WTC11 (cell line): ENCODE results near the gene GRM1. TPM values are rescaled to one million over a fixed set of nuclear protein-coding genes. Genes with fewer than 3 reads are reported as not detected.

ENCODE experiments used
- ATAC-seq: fragments of 200-7000 bp; cut with Tn5 transposase; 2 replicates; pipeline ENCODE4 v1.10.0; 2021; ENCODE audit warnings: mild to moderate bottlenecking, moderate library complexity
- CTCF ChIA-PET: fragments of 300-600 bp; sonication (Branson Sonifier 250); formaldehyde crosslinking; loops from one replicate; lab custom pipeline; 2021; ENCODE audit warnings: antibody characterized with exemption; lab: Charles Lee
- POLR2A ChIA-PET: fragments of 350-600 bp; sonication (Branson Sonifier 250); formaldehyde crosslinking; loops from one replicate; lab custom pipeline; 2021; ENCODE audit warnings: antibody characterized with exemption; lab: Charles Lee
- DNase-seq: peaks from one replicate; pipeline ENCODE4 v3.0.0; 2021; ENCODE audit warnings: low spot score
- H3K27ac Mint-ChIP-seq: 2 replicates; pipeline ENCODE4 v1.8.0; 2021; ENCODE audit warnings: mixed read lengths
- H3K27me3 Mint-ChIP-seq: 2 replicates; pipeline ENCODE4 v1.8.0; 2021; ENCODE audit warnings: low read depth, mild to moderate bottlenecking, moderate library complexity, mixed read lengths
- H3K36me3 Mint-ChIP-seq: 2 replicates; pipeline ENCODE4 v1.8.0; 2021; ENCODE audit warnings: mixed read lengths
- H3K4me1 Mint-ChIP-seq: 2 replicates; pipeline ENCODE4 v1.8.0; 2022; ENCODE audit warnings: mixed read lengths
- H3K4me3 Mint-ChIP-seq: 2 replicates; pipeline ENCODE4 v1.8.0; 2021; ENCODE audit warnings: mild to moderate bottlenecking, moderate library complexity, mixed read lengths
- H3K9me3 Mint-ChIP-seq: 2 replicates; pipeline ENCODE4 v1.8.0; 2021; ENCODE audit warnings: mixed read lengths
- ELF4 ChIP-seq: sonication (generic); formaldehyde crosslinking; IDR thresholded peaks from 2 replicates; pipeline ENCODE4 v1.8.1; 2022; ENCODE audit warnings: low read depth, mild to moderate bottlenecking, moderate library complexity, missing genetic modification reagents
- EMX1 ChIP-seq: fragments of 250-450 bp; sonication (Bioruptor Pico); IDR thresholded peaks from 2 replicates; pipeline ENCODE4 v1.8.0; 2021; ENCODE audit warnings: mild to moderate bottlenecking
- FOXJ3 ChIP-seq: sonication (generic); formaldehyde crosslinking; IDR thresholded peaks from 2 replicates; pipeline ENCODE4 v1.9.0; 2021; ENCODE audit warnings: missing genetic modification reagents, mild to moderate bottlenecking, borderline replicate concordance
- GABPB1 ChIP-seq: sonication (generic); formaldehyde crosslinking; IDR thresholded peaks from 2 replicates; pipeline ENCODE4 v1.8.1; 2023; ENCODE audit warnings: mild to moderate bottlenecking, missing genetic modification reagents
- GRHL2 ChIP-seq: fragments of 250-450 bp; sonication (Bioruptor Pico); IDR thresholded peaks from 2 replicates; pipeline ENCODE4 v1.8.0; 2022; ENCODE audit warnings: mild to moderate bottlenecking, moderate library complexity; ENCODE audit not compliant: insufficient replicate concordance, severe bottlenecking
- GTF2I ChIP-seq: fragments of 250-450 bp; sonication (Bioruptor Pico); conservative IDR thresholded peaks from 2 replicates; pipeline ENCODE4 v1.4.0; 2021; ENCODE audit warnings: mild to moderate bottlenecking
- JAZF1 ChIP-seq: fragments of 250-450 bp; sonication (Bioruptor Pico); IDR thresholded peaks from 2 replicates; pipeline ENCODE4 v1.9.0; 2021; ENCODE audit warnings: moderate library complexity, mild to moderate bottlenecking, inconsistent platforms
- NFYB ChIP-seq: sonication (generic); formaldehyde crosslinking; conservative IDR thresholded peaks from 2 replicates; pipeline ENCODE4 v1.8.0; 2022; ENCODE audit warnings: low read depth, missing genetic modification reagents
- NR2C2 ChIP-seq: sonication (generic); formaldehyde crosslinking; IDR thresholded peaks from 2 replicates; pipeline ENCODE4 v1.8.0; 2022; ENCODE audit warnings: mild to moderate bottlenecking, missing genetic modification reagents
- TP53 ChIP-seq: sonication (generic); formaldehyde crosslinking; IDR thresholded peaks from 2 replicates; pipeline ENCODE4 v1.8.1; 2023; ENCODE audit warnings: mild to moderate bottlenecking, missing genetic modification reagents
- ZBTB21 ChIP-seq: sonication (generic); formaldehyde crosslinking; IDR thresholded peaks from 2 replicates; pipeline ENCODE4 v1.8.1; 2023; ENCODE audit warnings: mild to moderate bottlenecking, missing genetic modification reagents, borderline replicate concordance
- ZNF121 ChIP-seq: sonication (generic); formaldehyde crosslinking; IDR thresholded peaks from 2 replicates; pipeline ENCODE4 v1.8.0; 2023; ENCODE audit warnings: missing genetic modification reagents
- ZNF232 ChIP-seq: sonication (generic); formaldehyde crosslinking; IDR thresholded peaks from 2 replicates; pipeline ENCODE4 v1.8.0; 2022; ENCODE audit warnings: mild to moderate bottlenecking, missing genetic modification reagents
- ZNF671 ChIP-seq: fragments of 250-450 bp; sonication (Bioruptor Pico); IDR thresholded peaks from 2 replicates; pipeline ENCODE4 v1.8.0; 2021; ENCODE audit warnings: mild to moderate bottlenecking
- total RNA-seq: library from RNA; stranded (reverse); gene quantifications from 3 replicates; pipeline ENCODE4 v1.2.3, GENCODE V29; 2021
- TF ChIP-seq, protein P1 (sequence below): sonication (generic); formaldehyde crosslinking; IDR thresholded peaks from 2 replicates; pipeline ENCODE4 v1.8.1; 2022; ENCODE audit warnings: low read depth, mild to moderate bottlenecking, moderate library complexity, missing genetic modification reagents, borderline replicate concordance
- TF ChIP-seq, protein P2 (sequence below): sonication (generic); formaldehyde crosslinking; IDR thresholded peaks from 2 replicates; pipeline ENCODE4 v1.8.0; 2023; ENCODE audit warnings: missing genetic modification reagents, mild to moderate bottlenecking, borderline replicate concordance
- TF ChIP-seq, protein P3 (sequence below): sonication (generic); formaldehyde crosslinking; IDR thresholded peaks from 2 replicates; pipeline ENCODE4 v1.8.1; 2022; ENCODE audit warnings: mild to moderate bottlenecking, moderate library complexity, missing genetic modification reagents
- TF ChIP-seq, protein P4 (sequence below): sonication (generic); formaldehyde crosslinking; IDR thresholded peaks from 2 replicates; pipeline ENCODE4 v1.8.0; 2022; ENCODE audit warnings: mild to moderate bottlenecking, missing genetic modification reagents
- TF ChIP-seq, protein P5 (sequence below): fragments of 250-450 bp; sonication (Bioruptor Pico); IDR thresholded peaks from 2 replicates; pipeline ENCODE4 v2.1.2; 2022; ENCODE audit warnings: mild to moderate bottlenecking, moderate library complexity
- TF ChIP-seq, protein P6 (sequence below): fragments of 250-450 bp; sonication (Bioruptor Pico); conservative IDR thresholded peaks from 2 replicates; pipeline ENCODE4 v1.9.0; 2021; ENCODE audit warnings: mild to moderate bottlenecking
- TF ChIP-seq, protein P7 (sequence below): sonication (generic); formaldehyde crosslinking; IDR thresholded peaks from 2 replicates; pipeline ENCODE4 v1.8.0; 2022; ENCODE audit warnings: mild to moderate bottlenecking, missing genetic modification reagents

Gene GRM1
- total RNA-seq, 1 experiment from 2014 or later: 0.46 TPM

DNA sequence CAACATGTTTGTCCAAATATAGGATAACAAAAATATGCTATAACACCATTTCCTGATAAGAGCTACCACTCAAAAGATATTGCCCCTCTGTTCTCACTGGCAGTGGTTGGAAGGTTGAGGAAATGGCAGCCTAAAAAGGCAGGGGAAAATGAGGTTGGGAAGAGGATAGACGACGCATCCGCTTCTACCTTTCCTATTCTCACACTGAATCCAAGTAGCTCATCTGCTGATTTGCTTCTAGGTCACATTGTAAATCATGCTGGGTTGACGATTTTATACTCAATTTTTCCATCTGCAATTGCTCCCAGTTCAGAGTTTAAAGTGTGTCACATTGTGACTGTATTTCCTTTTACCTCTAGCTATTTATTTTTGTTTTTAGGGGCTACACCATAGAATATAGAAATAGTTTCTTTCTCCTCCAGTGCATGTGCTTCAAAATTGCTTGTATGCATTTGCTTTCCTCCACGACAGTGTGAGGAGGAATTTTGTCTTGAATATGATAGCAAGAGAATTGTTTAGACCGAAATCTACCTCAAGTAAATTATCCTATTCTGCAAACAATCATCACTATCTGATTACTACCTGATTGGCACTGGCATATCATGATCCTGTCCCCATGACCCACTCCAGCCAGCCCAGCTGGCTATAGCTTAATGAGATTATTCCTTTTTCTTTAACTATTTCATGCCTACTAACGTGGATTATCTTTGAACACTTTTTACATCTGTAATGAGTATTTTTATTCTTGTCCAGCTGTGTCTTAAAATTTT, 335.2 kb downstream of the GRM1 start:
- H3K27ac Mint-ChIP-seq: no peak overlapping the region; the same call in 1 of the 2 replicates
- ATAC-seq (no peak), DNase-seq (no peak)
- H3K36me3 Mint-ChIP-seq: no peaks in the 10 kb centered on the region
- no peaks in the 10 kb centered on the region for H3K9me3 Mint-ChIP-seq
- no peaks in the 10 kb centered on the region for H3K27me3 Mint-ChIP-seq
- ChIA-PET POLR2A (no interaction called here), CTCF (no interaction called here)
- H3K4me3 Mint-ChIP-seq: no peak overlapping the region
- TF ChIP-seq ZBTB21 (CRISPR knock-in tag) (no peak), EMX1 (no peak), ZNF671 (CRISPR knock-in tag) (no peak), GRHL2 (no peak), TP53 (CRISPR knock-in tag) (no peak), NFYB (CRISPR knock-in tag) (no peak), FOXJ3 (CRISPR knock-in tag) (no peak), JAZF1 (CRISPR knock-in tag) (no peak), GABPB1 (no peak), ELF4 (CRISPR knock-in tag) (no peak)
- TF ChIP-seq, protein P1, sequence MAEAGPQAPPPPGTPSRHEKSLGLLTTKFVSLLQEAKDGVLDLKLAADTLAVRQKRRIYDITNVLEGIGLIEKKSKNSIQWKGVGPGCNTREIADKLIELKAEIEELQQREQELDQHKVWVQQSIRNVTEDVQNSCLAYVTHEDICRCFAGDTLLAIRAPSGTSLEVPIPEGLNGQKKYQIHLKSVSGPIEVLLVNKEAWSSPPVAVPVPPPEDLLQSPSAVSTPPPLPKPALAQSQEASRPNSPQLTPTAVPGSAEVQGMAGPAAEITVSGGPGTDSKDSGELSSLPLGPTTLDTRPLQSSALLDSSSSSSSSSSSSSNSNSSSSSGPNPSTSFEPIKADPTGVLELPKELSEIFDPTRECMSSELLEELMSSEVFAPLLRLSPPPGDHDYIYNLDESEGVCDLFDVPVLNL (CRISPR knock-in tag): no peak
- TF ChIP-seq, protein P2, sequence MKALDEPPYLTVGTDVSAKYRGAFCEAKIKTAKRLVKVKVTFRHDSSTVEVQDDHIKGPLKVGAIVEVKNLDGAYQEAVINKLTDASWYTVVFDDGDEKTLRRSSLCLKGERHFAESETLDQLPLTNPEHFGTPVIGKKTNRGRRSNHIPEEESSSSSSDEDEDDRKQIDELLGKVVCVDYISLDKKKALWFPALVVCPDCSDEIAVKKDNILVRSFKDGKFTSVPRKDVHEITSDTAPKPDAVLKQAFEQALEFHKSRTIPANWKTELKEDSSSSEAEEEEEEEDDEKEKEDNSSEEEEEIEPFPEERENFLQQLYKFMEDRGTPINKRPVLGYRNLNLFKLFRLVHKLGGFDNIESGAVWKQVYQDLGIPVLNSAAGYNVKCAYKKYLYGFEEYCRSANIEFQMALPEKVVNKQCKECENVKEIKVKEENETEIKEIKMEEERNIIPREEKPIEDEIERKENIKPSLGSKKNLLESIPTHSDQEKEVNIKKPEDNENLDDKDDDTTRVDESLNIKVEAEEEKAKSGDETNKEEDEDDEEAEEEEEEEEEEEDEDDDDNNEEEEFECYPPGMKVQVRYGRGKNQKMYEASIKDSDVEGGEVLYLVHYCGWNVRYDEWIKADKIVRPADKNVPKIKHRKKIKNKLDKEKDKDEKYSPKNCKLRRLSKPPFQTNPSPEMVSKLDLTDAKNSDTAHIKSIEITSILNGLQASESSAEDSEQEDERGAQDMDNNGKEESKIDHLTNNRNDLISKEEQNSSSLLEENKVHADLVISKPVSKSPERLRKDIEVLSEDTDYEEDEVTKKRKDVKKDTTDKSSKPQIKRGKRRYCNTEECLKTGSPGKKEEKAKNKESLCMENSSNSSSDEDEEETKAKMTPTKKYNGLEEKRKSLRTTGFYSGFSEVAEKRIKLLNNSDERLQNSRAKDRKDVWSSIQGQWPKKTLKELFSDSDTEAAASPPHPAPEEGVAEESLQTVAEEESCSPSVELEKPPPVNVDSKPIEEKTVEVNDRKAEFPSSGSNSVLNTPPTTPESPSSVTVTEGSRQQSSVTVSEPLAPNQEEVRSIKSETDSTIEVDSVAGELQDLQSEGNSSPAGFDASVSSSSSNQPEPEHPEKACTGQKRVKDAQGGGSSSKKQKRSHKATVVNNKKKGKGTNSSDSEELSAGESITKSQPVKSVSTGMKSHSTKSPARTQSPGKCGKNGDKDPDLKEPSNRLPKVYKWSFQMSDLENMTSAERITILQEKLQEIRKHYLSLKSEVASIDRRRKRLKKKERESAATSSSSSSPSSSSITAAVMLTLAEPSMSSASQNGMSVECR (CRISPR knock-in tag): no peak
- TF ChIP-seq, protein P3, sequence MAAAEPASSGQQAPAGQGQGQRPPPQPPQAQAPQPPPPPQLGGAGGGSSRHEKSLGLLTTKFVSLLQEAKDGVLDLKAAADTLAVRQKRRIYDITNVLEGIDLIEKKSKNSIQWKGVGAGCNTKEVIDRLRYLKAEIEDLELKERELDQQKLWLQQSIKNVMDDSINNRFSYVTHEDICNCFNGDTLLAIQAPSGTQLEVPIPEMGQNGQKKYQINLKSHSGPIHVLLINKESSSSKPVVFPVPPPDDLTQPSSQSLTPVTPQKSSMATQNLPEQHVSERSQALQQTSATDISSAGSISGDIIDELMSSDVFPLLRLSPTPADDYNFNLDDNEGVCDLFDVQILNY (CRISPR knock-in tag): no peak
- TF ChIP-seq, protein P4, sequence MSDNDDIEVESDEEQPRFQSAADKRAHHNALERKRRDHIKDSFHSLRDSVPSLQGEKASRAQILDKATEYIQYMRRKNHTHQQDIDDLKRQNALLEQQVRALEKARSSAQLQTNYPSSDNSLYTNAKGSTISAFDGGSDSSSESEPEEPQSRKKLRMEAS (CRISPR knock-in tag): no peak
- peaks cover 4% of the 10 kb centered on the region; the same call in 1 of the 2 replicates for H3K4me1 Mint-ChIP-seq

DNA sequence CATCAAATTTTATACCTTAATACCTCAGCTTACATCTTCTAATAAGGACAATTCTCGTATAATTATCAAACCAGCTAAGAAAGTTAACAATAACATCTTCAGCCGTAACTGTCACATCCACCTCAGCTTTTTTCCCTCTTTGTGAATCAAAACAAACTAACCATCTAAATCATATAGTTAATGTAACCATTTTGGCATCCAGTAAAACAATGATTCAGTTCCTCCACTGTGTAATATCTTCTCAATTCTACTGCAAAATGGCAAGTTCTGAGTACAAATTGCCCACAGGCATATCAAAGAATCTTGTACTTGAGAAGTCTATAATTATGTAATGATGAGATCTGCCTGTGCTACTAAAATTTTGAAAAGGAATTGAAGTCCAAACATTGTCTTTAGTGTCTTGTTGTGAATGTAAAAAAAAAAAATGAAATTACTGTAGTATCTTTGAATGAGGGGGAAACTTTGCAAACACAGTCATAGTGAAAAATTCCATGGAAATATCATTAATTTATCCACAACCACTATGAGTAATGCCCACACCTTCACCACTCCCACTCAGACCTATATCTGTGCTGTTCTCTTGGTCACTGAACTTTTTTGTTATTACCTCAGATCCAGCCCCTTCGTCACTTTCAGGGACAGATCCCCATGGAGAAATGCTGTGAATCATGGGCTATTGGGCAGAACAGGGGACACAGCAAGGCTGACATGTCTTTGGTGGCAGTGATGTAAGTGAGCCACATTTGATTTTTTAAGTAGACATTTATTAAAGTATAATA, 336.1 kb downstream of the GRM1 start:
- no peak overlapping the region for H3K4me3 Mint-ChIP-seq
- CTCF ChIA-PET: no interaction called here
- H3K36me3 Mint-ChIP-seq: no peaks in the 10 kb centered on the region
- TF ChIP-seq, protein P5, sequence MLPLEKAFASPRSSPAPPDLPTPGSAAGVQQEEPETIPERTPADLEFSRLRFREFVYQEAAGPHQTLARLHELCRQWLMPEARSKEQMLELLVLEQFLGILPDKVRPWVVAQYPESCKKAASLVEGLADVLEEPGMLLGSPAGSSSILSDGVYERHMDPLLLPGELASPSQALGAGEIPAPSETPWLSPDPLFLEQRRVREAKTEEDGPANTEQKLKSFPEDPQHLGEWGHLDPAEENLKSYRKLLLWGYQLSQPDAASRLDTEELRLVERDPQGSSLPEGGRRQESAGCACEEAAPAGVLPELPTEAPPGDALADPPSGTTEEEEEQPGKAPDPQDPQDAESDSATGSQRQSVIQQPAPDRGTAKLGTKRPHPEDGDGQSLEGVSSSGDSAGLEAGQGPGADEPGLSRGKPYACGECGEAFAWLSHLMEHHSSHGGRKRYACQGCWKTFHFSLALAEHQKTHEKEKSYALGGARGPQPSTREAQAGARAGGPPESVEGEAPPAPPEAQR (CRISPR knock-in tag): no peak
- no peak for TF ChIP-seq ZNF121 (CRISPR knock-in tag)
- TF ChIP-seq NR2C2 (CRISPR knock-in tag): no peak
- TF ChIP-seq, protein P1 (CRISPR knock-in tag): no peak
- TF ChIP-seq, protein P6, sequence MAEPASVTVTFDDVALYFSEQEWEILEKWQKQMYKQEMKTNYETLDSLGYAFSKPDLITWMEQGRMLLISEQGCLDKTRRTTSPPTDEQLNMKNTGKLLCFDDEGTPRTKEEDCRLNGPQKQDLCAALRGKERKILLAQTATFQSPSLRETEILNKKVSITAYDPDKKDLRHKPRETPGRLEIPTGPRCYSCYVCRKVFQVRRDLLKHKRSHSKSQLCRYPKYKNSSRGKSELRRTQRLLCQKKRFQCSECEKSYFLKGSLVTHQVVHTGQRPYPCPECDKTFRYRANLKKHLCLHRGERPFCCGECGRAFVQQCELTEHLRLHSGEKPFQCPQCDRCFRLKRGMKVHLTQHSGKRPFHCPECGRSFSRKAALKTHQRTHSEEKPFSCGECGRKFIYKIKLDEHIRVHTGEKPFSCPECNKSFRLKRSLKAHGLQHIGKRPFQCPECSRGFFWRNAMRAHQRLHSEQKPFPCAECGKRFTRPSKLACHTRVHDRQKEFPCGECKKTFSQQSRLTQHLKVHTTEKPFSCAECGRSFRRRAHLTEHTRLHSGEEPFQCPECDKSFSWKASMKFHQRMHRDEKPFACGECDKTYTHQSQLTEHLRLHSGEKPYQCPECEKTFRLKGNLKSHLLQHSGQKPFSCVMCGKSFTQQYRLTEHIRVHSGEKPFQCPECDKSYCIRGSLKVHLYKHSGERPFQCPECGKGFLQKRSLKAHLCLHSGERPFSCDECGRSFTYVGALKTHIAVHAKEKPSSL: no peak
- TF ChIP-seq GTF2I (CRISPR knock-in tag): no peak
- no peak for TF ChIP-seq ZNF232 (CRISPR knock-in tag)
- TF ChIP-seq, protein P7, sequence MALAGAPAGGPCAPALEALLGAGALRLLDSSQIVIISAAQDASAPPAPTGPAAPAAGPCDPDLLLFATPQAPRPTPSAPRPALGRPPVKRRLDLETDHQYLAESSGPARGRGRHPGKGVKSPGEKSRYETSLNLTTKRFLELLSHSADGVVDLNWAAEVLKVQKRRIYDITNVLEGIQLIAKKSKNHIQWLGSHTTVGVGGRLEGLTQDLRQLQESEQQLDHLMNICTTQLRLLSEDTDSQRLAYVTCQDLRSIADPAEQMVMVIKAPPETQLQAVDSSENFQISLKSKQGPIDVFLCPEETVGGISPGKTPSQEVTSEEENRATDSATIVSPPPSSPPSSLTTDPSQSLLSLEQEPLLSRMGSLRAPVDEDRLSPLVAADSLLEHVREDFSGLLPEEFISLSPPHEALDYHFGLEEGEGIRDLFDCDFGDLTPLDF (CRISPR knock-in tag): no peak

More for the DNA sequence above, 336.1 kb downstream of the GRM1 start:
- ATAC-seq (no peak), DNase-seq (no peak)
- H3K9me3 Mint-ChIP-seq: no peaks in the 10 kb centered on the region
- POLR2A ChIA-PET: no interaction called here
- H3K4me1 Mint-ChIP-seq: no peaks in the 10 kb centered on the region
- no peak overlapping the region for H3K27ac Mint-ChIP-seq
- H3K27me3 Mint-ChIP-seq: no peaks in the 10 kb centered on the region
